WI38 (cell line): ENCODE measurements around the gene VIL1.

ENCODE experiments used
- H3K4me3 ChIP-seq: 2 replicates; pipeline ENCODE4 v1.5.1; 2011; ENCODE audit warnings: low read depth, mild to moderate bottlenecking, control low read depth, low read length
- TF ChIP-seq, protein P1 (sequence below): IDR thresholded peaks from 2 replicates; pipeline ENCODE4 v1.5.1; 2012; ENCODE audit warnings: low read depth, mild to moderate bottlenecking, control low read depth, low read length

The VIL1 gene

DNA sequence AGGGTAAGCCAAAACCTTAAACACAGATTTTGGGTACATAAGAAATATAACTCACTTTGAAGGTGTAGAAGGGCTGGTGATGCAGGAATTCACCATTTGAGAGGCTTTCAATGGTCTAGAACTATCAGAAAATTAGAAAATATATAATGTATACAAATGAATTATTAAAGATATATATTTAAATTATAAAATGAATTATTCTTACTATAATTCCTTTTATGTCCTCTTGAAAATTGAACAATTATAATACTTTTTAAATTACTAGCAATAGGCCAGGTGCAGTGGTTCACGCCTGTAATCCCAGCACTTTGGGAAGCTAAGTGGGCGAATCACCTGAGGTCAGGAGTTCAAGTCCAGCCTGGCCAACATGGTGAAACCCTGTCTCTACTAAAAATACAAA is 60.7 kb downstream of the VIL1 start:
- no peak overlapping the region for H3K4me3 ChIP-seq

GRCh38 chr2:218482651-218483050 is 63.7 kb downstream of the VIL1 start:
- TF ChIP-seq, protein P1, sequence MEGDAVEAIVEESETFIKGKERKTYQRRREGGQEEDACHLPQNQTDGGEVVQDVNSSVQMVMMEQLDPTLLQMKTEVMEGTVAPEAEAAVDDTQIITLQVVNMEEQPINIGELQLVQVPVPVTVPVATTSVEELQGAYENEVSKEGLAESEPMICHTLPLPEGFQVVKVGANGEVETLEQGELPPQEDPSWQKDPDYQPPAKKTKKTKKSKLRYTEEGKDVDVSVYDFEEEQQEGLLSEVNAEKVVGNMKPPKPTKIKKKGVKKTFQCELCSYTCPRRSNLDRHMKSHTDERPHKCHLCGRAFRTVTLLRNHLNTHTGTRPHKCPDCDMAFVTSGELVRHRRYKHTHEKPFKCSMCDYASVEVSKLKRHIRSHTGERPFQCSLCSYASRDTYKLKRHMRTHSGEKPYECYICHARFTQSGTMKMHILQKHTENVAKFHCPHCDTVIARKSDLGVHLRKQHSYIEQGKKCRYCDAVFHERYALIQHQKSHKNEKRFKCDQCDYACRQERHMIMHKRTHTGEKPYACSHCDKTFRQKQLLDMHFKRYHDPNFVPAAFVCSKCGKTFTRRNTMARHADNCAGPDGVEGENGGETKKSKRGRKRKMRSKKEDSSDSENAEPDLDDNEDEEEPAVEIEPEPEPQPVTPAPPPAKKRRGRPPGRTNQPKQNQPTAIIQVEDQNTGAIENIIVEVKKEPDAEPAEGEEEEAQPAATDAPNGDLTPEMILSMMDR, result no peak
- no peak overlapping the region for H3K4me3 ChIP-seq

More for the DNA sequence above, 60.7 kb downstream of the VIL1 start:
- TF ChIP-seq, protein P1, result no peak

- no peak overlapping the region for H3K4me3 ChIP-seq
- TF ChIP-seq, protein P1, result no peak
Observed at GRCh38 chr2:218485986-218486667, 67.2 kb downstream of the VIL1 start.

GRCh38 chr2:218500501-218501060 is 81.7 kb downstream of the VIL1 start:
- H3K4me3 ChIP-seq, result no peak overlapping the region
- TF ChIP-seq, protein P1, result no peak

DNA sequence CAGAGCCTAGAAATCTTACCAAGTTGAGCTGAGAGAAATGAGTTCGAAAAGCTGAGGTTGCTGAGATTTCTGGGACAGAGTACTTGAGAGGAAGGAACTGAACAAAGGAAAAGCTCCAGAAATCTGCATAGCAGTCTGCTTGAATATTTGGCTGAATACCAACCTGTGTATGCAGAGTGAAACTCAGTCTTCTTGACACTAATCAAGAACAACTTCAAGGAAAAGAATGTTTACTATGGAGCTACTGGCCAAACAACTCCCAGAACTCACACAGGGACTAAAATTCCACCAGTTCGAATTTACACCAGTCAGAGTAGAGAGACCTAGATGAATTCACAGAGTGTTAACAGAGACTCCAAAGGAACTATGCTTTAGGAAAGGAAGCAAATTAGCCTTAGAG is 82.7 kb downstream of the VIL1 start:
- TF ChIP-seq, protein P1, result no peak
- H3K4me3 ChIP-seq, result no peak overlapping the region
